GM19238 (cell line): ENCODE measurements around the gene MED15.
"Not testable (repeated sequence)": the region's sequence is repeated elsewhere in the genome, so short reads cannot be mapped to it uniquely, and the experiment has no call there.

ENCODE experiments used
- DNase-seq: peaks from one replicate; pipeline ENCODE4 v3.0.0; 2011; ENCODE audit warnings: low spot score; ENCODE audit not compliant: insufficient read length

MED15 gene, protein sequence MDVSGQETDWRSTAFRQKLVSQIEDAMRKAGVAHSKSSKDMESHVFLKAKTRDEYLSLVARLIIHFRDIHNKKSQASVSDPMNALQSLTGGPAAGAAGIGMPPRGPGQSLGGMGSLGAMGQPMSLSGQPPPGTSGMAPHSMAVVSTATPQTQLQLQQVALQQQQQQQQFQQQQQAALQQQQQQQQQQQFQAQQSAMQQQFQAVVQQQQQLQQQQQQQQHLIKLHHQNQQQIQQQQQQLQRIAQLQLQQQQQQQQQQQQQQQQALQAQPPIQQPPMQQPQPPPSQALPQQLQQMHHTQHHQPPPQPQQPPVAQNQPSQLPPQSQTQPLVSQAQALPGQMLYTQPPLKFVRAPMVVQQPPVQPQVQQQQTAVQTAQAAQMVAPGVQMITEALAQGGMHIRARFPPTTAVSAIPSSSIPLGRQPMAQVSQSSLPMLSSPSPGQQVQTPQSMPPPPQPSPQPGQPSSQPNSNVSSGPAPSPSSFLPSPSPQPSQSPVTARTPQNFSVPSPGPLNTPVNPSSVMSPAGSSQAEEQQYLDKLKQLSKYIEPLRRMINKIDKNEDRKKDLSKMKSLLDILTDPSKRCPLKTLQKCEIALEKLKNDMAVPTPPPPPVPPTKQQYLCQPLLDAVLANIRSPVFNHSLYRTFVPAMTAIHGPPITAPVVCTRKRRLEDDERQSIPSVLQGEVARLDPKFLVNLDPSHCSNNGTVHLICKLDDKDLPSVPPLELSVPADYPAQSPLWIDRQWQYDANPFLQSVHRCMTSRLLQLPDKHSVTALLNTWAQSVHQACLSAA

DNA sequence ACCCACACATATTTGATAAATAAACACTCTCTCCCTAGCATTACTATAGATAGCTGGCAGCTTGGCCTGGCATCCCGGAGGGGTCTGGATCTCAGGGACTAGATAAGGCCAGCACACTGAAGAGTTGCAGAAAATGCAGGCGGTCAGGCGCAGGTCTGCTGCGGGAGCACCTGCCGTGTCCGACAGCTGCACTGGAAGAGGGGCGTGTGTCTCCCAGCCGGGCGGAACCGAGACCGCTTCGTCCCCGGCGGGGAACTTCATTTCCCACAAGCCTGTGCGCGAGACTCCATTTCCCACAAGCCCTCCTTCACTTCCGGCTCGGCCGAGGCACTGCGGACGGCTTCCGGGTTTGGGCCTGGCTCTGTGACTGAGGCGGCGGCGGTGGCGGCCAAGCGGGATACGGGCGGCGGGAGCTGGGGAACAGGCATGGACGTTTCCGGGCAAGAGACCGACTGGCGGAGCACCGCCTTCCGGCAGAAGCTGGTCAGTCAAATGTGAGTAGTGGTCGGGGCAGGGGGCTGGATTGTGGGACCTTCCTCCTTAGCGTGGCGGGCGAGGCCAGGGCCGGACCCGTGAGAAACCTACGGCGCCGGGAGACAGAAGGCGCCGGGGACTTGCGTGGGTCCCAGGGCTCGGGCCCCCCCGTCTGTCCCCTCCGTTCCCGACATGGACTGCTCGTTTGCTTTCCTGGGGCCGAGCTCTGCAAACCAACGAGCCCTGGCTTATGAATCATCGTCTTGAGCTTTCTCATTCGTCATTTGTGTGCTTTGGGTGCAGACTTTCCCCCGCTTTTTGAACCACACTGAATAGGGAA, at the start of gene MED15:
TSS of gene MED15 (plus strand) at position 358 of the 814 bp plus-strand sequence. CDS start at position 427, 69 bp downstream.
- DNase-seq, result peak; percentile 86

DNA sequence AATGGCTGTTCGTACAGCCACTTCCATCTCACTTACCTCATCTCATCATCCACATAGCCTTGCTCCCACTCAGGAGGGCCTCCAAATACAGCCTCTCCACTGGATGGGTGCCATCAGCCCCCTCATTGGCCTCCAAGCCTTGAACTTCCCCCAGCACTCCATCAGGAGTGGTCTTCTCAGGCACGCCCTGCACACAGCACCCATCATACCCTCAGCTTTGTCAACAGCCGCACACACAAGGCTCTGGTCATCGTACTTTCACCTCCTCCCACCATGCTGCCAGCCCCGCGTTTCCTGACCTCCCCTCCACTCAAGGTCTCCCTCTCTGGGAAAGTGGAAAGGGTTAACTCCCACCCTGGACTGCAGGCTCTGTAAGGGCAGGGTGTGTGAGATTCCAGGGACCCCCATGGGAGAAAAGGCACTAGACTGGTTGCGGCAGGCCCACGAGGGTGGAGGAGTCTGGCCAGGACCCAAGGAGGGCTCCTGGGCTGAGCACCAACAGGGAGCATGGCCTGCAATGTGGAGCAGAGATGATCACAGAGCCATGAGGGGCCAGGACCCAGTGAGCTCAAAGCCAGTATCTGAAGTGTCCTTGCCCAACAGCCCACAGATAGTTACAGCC, 48.8 kb upstream of the MED15 start:
- no peak for DNase-seq

DNA sequence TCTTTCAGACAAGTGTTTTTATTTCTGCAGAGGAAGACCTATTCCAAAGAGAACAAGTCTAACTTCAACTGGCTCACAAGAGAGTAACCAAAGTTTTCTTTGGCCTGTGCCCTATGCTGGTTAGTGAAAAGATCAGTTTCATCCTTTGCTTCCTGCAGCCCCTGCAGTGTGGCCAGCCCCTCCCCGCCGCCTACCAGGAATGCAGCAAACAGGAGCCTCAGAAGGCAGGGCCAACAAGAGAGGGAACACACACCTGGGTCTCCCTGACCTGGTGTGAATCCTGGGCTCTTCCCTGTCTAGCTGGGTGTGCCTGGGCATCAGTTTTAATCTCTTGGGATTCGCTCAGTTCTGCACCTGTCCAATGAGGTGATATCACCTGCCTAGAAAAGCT, 48.3 kb upstream of the MED15 start:
- no peak for DNase-seq

DNA sequence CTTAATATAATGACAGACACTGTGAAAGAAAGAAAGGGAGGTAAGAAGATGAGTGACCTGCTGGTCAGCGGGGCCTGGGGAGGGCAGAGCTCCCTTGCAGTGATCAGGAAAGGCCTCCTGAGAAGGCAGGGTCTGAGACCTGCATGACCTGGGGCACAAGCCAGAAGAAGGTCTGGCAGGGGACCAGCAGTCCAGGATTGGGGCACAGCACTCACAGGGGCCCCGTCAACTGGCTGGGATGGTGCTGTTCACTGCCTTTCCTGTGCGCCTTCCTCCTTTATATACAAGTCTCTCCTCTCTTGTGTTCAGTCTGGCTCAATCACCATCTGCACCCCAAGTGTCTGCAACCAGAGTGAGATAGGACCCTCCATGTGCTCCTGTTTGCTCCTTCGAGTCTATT, 47.5 kb upstream of the MED15 start:
- DNase-seq, result no peak

DNA sequence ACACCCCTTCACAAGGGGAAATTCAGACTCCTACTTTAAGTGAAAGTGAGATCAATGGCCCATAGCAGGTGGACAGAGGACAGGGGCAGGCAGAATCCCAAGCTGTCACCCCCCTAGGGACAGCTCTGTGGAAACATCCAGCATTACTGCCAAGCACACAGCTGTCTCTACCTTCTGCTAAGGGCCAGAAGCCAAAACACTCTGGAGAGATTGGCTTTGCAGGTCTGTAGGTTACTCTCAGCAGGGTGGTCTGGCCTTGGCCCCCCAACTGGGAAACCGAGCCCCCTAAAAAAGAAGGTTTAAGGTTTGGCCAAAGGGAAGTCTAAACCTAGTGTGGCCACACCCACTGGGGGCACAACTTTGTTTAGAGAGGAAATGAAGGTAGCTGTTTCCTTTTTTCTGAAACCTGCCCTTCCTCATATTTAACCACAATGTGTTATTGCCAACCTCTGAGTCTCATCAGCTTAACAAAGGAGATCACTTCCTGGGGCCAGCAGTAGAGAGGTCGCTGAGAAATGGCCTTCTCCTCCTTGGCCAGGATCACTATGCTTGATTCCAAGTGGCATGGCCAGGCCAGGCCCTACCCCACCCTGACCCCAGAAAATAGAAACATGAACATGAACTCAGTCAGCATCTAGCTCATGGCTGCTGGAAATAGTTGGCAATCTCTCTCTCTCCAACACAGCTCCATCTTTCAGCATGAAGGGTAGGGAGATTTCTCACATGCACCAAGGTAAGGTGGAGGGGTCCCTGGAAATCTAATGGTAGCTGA, 43.9 kb upstream of the MED15 start:
- no peak for DNase-seq

DNA sequence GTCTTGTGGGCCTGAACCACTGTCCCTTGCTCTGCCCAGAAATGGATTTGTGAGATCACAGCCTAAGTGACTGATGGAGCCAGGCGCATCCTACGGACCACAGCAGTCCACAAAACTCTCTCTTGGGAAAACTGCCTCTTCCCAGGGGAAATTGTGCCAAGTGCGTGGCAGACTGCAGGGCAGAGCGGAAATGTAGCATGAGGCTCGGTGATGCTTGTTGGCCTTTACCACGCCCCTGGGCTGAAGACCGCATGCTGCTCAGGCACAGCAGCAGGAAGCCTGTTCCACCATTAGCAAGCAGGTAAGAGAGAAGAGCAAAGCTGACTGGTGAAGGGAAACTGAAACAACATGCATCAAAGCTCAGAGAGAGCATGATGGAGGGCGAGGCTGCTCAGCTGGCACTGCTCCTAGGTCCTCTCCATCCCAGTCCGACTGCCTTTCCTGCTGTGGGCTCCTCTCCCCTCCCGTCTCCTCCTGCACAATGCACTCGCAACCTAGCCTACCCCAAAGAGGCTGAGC, 43.3 kb upstream of the MED15 start:
- no peak for DNase-seq

DNA sequence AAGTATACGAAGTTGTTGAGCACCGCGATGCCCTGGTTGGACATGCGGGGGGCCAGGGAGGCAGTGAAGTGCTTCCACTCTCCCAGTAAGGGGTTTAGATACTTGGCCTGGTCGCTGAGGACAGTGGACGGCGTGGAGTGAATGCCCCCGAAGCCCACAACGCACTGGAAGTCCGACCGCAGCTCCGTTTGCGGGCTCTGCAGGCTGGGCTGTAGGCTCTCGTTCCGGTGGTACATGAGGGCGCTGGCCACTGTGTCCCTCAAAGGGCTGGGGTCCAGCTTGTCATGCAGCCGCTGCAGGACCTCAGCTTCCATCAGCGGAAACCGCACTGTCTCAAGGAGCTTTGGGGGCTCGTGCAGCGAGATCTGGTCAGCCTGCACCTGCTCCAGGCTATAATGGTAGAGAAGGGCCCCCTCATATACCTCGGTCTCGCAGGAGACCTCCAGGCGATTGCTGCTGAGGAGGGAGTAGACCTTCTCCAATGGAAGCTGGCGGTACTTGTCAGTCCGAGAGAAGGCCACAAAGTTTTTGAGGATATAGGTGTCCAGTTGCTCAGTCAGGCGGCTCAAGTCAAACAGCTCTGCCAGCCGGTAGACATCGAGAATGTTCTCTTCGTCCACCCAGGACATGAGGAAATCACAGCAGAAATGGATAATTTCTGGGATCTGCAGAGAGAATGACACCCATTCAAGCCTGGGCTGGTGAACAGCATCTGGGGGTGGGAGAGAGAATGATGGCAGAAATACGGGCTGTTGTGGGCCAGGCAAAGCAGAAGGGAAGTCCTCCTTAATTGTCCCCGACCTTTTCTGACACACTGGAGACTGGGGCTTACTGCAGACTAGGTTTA, 42.3 kb upstream of the MED15 start:
- no peak for DNase-seq

DNA sequence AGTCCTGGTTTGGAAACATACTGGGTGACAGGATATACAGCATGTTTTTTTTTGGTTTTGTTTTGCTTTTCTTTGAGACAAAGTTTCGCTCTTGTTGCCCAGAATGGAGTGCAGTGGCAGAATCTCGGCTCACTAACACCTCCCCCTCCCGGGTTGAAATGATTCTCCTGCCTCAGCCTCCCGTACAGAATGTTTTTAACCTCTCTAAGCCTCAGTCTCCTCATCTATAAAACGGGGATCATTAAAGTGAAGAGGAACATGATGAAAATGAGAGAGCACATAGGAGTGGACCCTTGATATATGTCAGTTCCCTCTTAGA, 41.7 kb upstream of the MED15 start:
- DNase-seq, result no peak

DNA sequence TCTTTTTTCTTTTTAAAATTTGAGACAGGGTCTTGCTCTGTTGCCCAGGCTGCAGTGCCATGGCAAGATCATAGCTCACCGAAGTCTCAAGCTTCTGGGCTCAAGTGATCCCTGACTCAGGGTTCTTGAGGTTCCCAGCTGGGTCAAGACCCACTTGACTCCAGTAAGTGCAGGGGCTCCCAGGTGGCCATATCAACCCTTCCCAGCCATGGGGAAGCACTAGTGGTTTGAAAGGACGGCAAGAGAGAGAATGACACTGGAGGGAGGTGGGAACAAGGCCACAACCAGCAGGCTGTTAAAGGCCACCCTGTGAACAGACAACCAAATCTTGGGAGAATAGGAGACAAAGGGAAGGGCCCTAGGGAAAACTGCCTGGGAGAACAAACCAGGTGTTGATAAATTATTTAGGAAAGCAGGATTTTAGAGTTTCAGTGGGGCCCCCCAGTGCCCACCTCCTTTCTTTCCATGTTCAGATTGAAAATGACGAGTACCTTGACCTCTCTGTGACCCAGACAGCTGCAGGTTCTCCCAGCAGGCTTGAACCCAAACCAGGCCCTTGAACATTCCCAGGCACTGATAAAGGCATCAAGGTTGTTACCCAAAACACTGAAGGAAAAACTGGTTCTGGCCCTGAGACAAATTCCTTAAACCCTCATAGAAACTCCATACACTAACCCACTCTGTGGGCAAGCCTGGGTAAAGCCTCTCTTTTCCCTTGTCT, 40.6 kb upstream of the MED15 start:
- no peak for DNase-seq

DNA sequence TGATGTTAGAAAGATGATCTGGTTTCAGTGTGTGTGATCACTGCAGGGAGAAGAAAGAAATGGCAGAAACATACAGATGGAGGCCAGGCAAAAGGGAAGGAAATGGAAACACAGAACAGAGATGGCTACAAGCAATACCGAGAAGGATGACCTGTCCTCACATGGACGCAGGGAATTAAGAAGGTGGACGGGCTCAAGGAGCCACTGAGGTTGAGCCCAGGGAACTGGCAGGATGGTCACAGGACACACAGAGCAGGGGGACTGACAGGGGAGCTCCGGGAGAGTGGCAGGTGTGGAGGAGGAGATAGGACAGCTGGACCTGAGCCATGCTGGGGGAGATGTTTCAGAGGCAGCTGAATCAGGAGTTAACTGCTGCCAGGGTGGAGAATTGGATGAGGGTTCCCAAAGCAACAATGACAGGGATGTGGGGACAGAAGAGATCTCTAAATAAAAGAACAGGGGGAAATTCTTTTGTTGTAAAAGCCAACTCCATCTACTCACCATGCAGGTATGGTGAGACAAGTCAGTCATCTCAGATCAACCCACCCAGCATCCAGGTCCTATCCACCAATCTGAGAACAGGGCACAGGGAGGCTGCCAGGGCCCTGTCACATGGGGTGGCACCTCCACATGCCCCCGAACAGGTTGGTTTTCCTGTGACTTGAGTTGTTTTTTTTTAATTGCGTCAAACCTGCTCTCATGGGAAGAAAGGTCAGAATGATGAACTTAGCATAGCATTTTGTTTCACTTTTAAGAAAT, 38.1 kb upstream of the MED15 start:
- DNase-seq, result no peak

DNA sequence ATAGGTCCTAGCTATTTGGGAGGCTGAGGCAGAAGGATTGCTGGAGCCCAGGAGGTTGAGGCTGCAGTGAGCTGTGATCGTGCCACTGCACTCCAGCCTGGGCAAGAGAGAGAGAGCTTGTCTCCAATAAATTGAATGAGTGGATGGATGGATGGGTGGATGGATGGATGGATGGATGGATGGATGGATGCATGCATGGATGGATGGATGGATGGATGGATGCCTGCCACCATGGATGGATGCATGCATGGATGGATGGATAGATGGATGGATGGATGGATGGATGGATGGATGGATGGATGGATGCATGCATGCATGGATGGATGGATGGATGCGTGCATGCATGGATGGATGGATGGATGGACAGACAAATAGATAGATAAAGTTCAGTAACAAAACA, 36.9 kb upstream of the MED15 start:
- not testable (repeated sequence) for DNase-seq

DNA sequence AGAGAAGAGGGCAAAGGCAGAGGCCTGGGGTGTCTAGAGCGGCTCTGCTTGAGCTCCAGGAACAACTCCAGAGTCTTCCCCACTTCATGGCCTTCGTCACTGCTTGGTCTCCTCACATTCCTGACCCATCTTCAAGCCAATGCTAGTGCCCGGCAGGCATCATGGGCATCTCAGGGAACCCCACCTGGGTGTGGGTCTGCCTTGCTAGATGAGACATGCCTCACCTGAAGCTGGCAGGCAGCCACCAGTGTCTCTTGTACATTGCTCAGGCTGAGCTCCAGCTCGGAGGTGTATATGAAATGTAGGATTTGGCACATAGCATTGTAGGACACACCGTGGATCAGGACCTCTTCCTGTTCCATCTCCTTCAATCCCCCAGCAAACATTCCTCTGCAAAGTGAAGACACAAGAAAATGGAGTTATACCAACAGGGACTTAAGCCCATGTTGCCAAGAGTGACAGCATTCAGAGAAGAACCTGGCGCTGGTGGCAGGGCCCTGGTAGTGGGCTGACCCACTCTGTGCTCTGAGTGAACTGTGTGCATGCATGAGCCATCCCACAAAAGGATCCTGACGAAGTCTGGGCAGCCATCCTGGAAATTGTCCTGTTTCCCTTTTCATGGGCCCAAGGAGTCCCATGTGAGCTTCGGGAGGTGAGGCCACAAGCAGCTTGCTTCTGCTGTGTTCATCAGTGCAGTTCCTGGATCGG, 36.1 kb upstream of the MED15 start:
- DNase-seq, result no peak

DNA sequence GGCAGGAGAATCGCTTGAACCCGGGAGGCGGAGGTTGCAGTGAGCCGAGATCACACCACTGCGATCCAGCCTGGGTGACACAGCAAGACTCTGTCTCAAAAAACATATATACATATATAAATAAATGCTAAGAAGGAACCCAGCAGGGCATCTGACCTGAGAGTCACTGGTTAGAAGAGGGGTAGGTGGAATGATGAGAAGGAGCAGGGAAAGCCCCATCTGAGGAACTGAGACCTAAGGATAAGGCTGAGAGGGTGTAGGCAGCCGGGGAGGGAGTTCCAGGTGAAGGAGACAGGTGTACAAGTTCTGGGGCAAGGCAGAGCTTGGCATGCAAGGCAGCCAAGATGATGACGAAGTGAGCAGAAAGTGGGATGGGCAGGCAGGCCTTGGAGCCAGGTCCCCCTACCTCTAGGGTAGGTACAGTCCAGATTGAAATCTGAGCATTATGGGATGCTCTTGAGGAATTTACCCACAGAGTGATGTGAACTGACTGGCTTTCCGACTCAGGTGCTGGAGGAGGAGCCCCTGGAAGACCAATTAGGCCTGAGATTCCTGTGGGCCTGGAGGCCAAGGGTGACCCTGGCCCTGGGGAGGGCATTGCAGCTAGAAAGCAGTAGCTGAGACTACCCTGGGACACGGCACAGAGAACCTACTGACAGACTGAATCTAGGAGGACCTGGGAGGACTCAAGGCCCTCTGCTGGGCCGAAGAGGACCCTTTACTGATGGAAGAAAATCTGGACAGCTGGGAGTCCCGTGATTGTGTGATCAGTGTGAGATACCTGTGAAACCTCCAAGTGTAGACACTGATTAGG, 34.6 kb upstream of the MED15 start:
- DNase-seq, result no peak

DNA sequence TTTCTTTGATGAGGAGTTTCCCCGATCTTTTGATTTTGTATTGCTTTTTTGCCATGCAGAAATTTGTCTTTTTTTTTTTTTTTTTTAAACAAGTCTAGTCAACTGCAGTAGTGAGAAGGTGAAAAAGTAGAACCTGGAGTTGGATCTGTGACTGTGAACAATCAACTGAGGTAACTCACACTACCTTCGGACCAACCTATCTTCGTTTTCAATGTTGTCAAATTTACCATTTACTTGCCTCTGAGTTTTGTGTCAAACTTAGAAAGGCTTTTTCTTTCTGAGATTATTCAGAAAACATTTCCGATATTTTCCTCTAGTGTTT, 32.3 kb upstream of the MED15 start:
- DNase-seq, result no peak

DNA sequence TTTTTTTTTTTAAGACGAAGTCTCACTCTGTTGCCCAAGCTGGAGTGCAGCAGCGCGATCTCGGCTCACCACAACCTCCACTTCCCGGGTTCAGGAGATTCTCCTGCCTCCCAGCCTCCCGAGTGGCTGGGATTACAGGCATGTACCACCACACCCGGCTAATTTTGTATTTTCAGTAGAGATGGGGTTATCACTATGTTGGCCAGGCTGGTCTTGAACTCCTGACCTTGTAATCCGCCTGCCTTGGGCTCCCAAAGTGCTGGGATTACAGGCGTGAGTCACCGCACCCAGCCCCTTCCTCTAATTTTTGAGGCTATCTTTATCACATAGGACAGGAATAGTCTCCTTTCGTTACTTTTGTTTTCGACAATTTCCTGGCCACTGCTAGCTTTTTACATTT, 31.8 kb upstream of the MED15 start:
- DNase-seq, result not testable (repeated sequence)

DNA sequence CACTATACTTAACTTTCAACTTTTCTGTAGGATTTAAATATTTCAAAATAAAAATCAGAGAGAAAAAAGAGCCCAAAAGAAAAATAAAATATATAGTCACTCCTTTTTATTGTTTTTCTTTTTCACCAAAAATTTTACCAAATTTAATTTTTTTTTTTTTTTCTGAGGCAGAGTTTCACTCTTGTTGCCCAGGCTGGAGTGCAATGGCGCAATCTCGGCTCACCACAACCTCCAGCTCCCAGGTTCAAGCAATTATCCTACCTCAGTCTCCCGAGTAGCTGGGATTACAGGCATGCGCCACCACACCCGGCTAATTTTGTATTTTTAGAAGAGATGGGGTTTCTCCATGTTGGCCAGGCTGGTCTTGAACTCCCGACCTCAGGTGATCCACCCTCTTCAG, 29.4 kb upstream of the MED15 start:
- not testable (repeated sequence) for DNase-seq

DNA sequence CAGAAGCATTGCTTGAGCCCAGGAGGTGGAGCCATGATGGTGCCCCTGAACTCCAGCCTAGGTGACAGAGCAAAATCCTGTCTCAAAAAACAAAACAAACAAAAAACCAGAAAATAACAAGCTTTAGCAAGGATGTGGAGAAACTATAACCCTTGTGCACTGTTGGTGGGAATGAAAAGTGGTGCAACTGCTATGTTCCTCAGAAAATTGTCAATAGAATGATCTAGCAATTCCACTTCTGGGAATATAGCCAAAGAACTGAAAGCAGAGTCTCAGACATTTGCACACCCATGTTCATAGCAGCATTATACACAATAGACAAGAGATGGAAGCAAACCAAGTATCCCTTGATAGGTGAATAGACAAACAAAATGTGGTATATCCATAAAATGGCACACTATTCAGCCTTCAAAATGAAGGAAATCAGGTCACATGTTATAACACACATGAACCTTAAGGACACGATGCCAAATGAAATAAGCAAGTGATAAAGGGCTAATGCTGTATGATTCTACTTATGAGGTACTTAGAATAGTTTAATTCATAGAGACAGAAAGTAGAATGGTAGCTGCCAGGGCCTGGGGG, 27.7 kb upstream of the MED15 start:
- DNase-seq, result no peak
